SK-N-SH (cell line): ENCODE results near the gene CCNL2. TPM values are rescaled to one million over a fixed set of nuclear protein-coding genes. Genes with fewer than 3 reads are reported as not detected.

Experiments
- CTCF ChIA-PET: fragments of 300-600, 350-600 bp; formaldehyde crosslinking; extraction: SDS; loops from one replicate; lab custom pipeline; 2021; lab: Yijun Ruan, JAX
- POLR2A ChIA-PET: fragments of 350-600 bp; sonication (Branson Sonifier 250); formaldehyde crosslinking; extraction: SDS; loops from one replicate; lab custom pipeline; 2020; ENCODE audit warnings: antibody characterized with exemption, inconsistent platforms; lab: Yijun Ruan, JAX
- DNase-seq: peaks from one replicate; pipeline ENCODE4 v3.0.0; 2012
- H2AFZ ChIP-seq: fragments of 200-600 bp; sonication (generic); 2 replicates; pipeline ENCODE4 v1.8.1; 2016; ENCODE audit warnings: antibody characterized with exemption, mild to moderate bottlenecking, low read depth
- H3F3A ChIP-seq: fragments of 200-600 bp; sonication (generic); replicated peaks from 2 replicates; pipeline ENCODE3; 2016; ENCODE audit warnings: antibody characterized with exemption, mild to moderate bottlenecking; ENCODE audit not compliant: insufficient read depth
- H3K27ac ChIP-seq, 2 experiments: fragments of 200-500 bp in 1 of 2; fragments of 200-600 bp in 1 of 2; sonication (Bioruptor generic) in 1 of 2; sonication (generic), shearing (Covaris generic) in 1 of 2; 2 replicates each; pipeline versions ENCODE4 v1.5.1 to v1.6.1; 2014 to 2016; ENCODE audit warnings: low read depth in 2 of 2, inconsistent platforms in 1 of 2, low read length in 1 of 2, mild to moderate bottlenecking in 1 of 2, mixed read lengths in 1 of 2
- H3K27me3 ChIP-seq: fragments of 200-600 bp; sonication (generic), shearing (Covaris generic); 2 replicates; pipeline ENCODE4 v1.6.1; 2016; ENCODE audit warnings: mixed run types; ENCODE audit not compliant: insufficient read depth
- H3K36me3 ChIP-seq, 2 experiments: fragments of 200-500 bp in 1 of 2; fragments of 200-600 bp in 1 of 2; sonication (Bioruptor generic) in 1 of 2; sonication (generic) in 1 of 2; replicated peaks in 1 of 2; 2 replicates each; pipeline versions ENCODE3 to v1.5.1; 2014 to 2016; ENCODE audit warnings: low read length in 1 of 2, mild to moderate bottlenecking in 1 of 2; ENCODE audit not compliant: insufficient read depth in 2 of 2, control insufficient read depth in 1 of 2
- H3K4me1 ChIP-seq, 2 experiments: fragments of 200-500 bp in 1 of 2; fragments of 200-600 bp in 1 of 2; sonication (Bioruptor generic) in 1 of 2; sonication (generic), shearing (Covaris generic) in 1 of 2; 2 replicates each; pipeline versions ENCODE4 v1.5.1 to v1.6.1; 2014 to 2016; ENCODE audit warnings: low read depth in 1 of 2, low read length in 1 of 2, mixed run types in 1 of 2; ENCODE audit not compliant: insufficient read depth in 2 of 2, control insufficient read depth in 1 of 2
- H3K4me2 ChIP-seq: fragments of 200-600 bp; sonication (generic), shearing (Covaris generic); 2 replicates; pipeline ENCODE4 v1.6.1; 2017; ENCODE audit warnings: mixed run types
- H3K4me3 ChIP-seq, 2 experiments: fragments of 200-500 bp in 1 of 2; fragments of 200-600 bp in 1 of 2; sonication (Bioruptor generic) in 1 of 2; sonication (generic), shearing (Covaris generic) in 1 of 2; 2 replicates each; pipeline versions ENCODE4 v1.5.1 to v1.8.1; 2014 to 2016; ENCODE audit warnings: low read depth in 2 of 2, inconsistent platforms in 1 of 2, low read length in 1 of 2, mild to moderate bottlenecking in 1 of 2, mixed read lengths in 1 of 2, moderate library complexity in 1 of 2
- H3K79me2 ChIP-seq: fragments of 200-600 bp; sonication (generic); 2 replicates; pipeline ENCODE4 v1.8.1; 2017; ENCODE audit warnings: mild to moderate bottlenecking; ENCODE audit not compliant: insufficient read depth
- H3K9ac ChIP-seq: fragments of 200-600 bp; sonication (generic); 2 replicates; pipeline ENCODE4 v1.6.1; 2017; ENCODE audit warnings: mixed run types
- H3K9me2 ChIP-seq: fragments of 200-600 bp; sonication (generic); 2 replicates; pipeline ENCODE4 v1.6.1; 2017; ENCODE audit warnings: mixed run types
- H3K9me3 ChIP-seq: fragments of 200-600 bp; sonication (generic); 2 replicates; pipeline ENCODE4 v1.6.1; 2017; ENCODE audit warnings: mixed run types, mild to moderate bottlenecking, moderate library complexity
- H4K20me1 ChIP-seq: fragments of 200-600 bp; sonication (generic); 2 replicates; pipeline ENCODE4 v1.6.1; 2017; ENCODE audit warnings: mild to moderate bottlenecking, mixed run types; ENCODE audit not compliant: insufficient read depth
- EP300 ChIP-seq, 2 experiments: IDR thresholded peaks; 2 replicates each; pipeline versions ENCODE4 v1.4.0 to v1.6.1; 2012; ENCODE audit warnings: borderline replicate concordance in 1 of 2, low read depth in 1 of 2, low read length in 1 of 2
- EZH2phosphoT487 ChIP-seq: fragments of 200-600 bp; sonication (generic); IDR thresholded peaks from 2 replicates; pipeline ENCODE4 v1.6.1; 2017; ENCODE audit warnings: low read depth, mixed run types, mild to moderate bottlenecking, antibody characterized with exemption, moderate library complexity, borderline replicate concordance
- GATA2 ChIP-seq: sonication (generic); formaldehyde crosslinking; IDR thresholded peaks from 2 replicates; pipeline ENCODE4 v1.5.0; 2020; ENCODE audit warnings: mild to moderate bottlenecking, missing genetic modification reagents
- RAD21 ChIP-seq: IDR thresholded peaks from 2 replicates; pipeline ENCODE4 v1.6.1; 2012; ENCODE audit warnings: mild to moderate bottlenecking, low read length
- SIN3A ChIP-seq: IDR thresholded peaks from 2 replicates; pipeline ENCODE4 v1.6.1; 2012; ENCODE audit warnings: low read depth, mild to moderate bottlenecking, low read length, moderate library complexity, borderline replicate concordance
- WGBS: methylation state at CpG from one replicate; pipeline ENCODE4 v1.1.6; 2017; ENCODE audit warnings: low lambda C conversion rate; 5-methylcytosine and 5-hydroxymethylcytosine counted together
- polyA plus RNA-seq, 3 experiments: library from polyadenylated mRNA; depleted of rRNA; stranded (reverse); fragments of >200 nt; gene quantifications; 2 replicates each; pipeline ENCODE4 v1.2.3, GENCODE V29; 2012
- TF ChIP-seq, protein P1 (sequence below): fragments of 150-350 bp; IDR thresholded peaks from 2 replicates; pipeline ENCODE4 v1.6.1; 2017; ENCODE audit warnings: antibody characterized with exemption, low read length, low read depth, borderline replicate concordance
- TF ChIP-seq, protein P2 (sequence below): IDR thresholded peaks from 2 replicates; pipeline ENCODE4 v1.4.0; 2012; ENCODE audit warnings: low read depth, borderline replicate concordance

Gene CCNL2
- polyA plus RNA-seq, 1 of the 3 experiments (the other 2 are of a cell fraction): 362 TPM

GRCh38 chr1:1430992-1431844 lies 32.1 kb upstream of the CCNL2 start:
- no peak overlapping the region for H3K4me3 ChIP-seq
- DNase-seq: no peak
- H3K4me1 ChIP-seq: peaks cover 0 to 25% of the 10 kb centered on the region in 2 experiments; a peak in 1 of 4 replicates
- H3K4me2 ChIP-seq: no peak overlapping the region
- H3K9me3 ChIP-seq: no peaks in the 10 kb centered on the region
- no peaks in the 10 kb centered on the region for H3K79me2 ChIP-seq
- ChIA-PET CTCF (interaction anchor here (2.1 kb wide), 1 partner anchor 9 kb away, joined by 6 read pairs; no protein-coding TSS in a partner anchor), POLR2A (no interaction called here)
- WGBS: 86% methylated on average over 4 of the region's 18 CpGs
- H3F3A ChIP-seq: peaks cover 3% of the 10 kb centered on the region
- no peak for TF ChIP-seq EZH2phosphoT487
- no peak for TF ChIP-seq EP300 (IDR thresholded peaks at IDR 0.05; ENCODE audit: borderline replicate concordance in 1 of 2, low read depth in 1 of 2, low read length in 1 of 2)
- TF ChIP-seq, protein P1, sequence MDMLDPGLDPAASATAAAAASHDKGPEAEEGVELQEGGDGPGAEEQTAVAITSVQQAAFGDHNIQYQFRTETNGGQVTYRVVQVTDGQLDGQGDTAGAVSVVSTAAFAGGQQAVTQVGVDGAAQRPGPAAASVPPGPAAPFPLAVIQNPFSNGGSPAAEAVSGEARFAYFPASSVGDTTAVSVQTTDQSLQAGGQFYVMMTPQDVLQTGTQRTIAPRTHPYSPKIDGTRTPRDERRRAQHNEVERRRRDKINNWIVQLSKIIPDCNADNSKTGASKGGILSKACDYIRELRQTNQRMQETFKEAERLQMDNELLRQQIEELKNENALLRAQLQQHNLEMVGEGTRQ: no peak
- TF ChIP-seq, protein P2, sequence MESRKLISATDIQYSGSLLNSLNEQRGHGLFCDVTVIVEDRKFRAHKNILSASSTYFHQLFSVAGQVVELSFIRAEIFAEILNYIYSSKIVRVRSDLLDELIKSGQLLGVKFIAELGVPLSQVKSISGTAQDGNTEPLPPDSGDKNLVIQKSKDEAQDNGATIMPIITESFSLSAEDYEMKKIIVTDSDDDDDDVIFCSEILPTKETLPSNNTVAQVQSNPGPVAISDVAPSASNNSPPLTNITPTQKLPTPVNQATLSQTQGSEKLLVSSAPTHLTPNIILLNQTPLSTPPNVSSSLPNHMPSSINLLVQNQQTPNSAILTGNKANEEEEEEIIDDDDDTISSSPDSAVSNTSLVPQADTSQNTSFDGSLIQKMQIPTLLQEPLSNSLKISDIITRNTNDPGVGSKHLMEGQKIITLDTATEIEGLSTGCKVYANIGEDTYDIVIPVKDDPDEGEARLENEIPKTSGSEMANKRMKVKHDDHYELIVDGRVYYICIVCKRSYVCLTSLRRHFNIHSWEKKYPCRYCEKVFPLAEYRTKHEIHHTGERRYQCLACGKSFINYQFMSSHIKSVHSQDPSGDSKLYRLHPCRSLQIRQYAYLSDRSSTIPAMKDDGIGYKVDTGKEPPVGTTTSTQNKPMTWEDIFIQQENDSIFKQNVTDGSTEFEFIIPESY: no peak
- H3K27ac ChIP-seq: no peak overlapping the region; a peak in 1 of 4 replicates
- H3K36me3 ChIP-seq: no peaks in the 10 kb centered on the region
- no peak overlapping the region for H2AFZ ChIP-seq
- H3K27me3 ChIP-seq: no peaks in the 10 kb centered on the region
- H3K9ac ChIP-seq: no peak overlapping the region
- no peaks in the 10 kb centered on the region for H3K9me2 ChIP-seq
- no peaks in the 10 kb centered on the region for H4K20me1 ChIP-seq

- Histone ChIP-seq H3K9ac (no peak overlapping the region), H3K4me2 (no peak overlapping the region), H3K27ac (peak overlapping the region in 1 of 2 experiments; percentile 3; a peak in 1 of 4 replicates), H3K9me3 (no peaks in the 10 kb centered on the region), H3K4me1 (peaks cover 0 to 20% of the 10 kb centered on the region in 2 experiments; a peak in 1 of 4 replicates), H3K79me2 (no peaks in the 10 kb centered on the region), H3K9me2 (no peaks in the 10 kb centered on the region), H3K27me3 (no peaks in the 10 kb centered on the region), H2AFZ (no peak overlapping the region), H3F3A (peaks cover 3% of the 10 kb centered on the region), H4K20me1 (no peaks in the 10 kb centered on the region), H3K36me3 (no peaks in the 10 kb centered on the region), H3K4me3 (no peak overlapping the region)
- POLR2A ChIA-PET: no interaction called here
- WGBS: 88% methylated on average over 14 of the region's 35 CpGs
- CTCF ChIA-PET: interaction anchor here (2.1 kb wide), 1 partner anchor 10 kb away, joined by 6 read pairs; no protein-coding TSS in a partner anchor
- DNase-seq: peak; percentile 69
- TF ChIP-seq RAD21 (peak; percentile 2; the same call in 1 of the 2 replicates), SIN3A (no peak), GATA2 (CRISPR knock-in tag) (no peak)
Observed at GRCh38 chr1:1430114-1430982, 31.2 kb upstream of the CCNL2 start.
